HG03060 (cell line): ENCODE results near the gene VSTM2B.

Experiments used
- ATAC-seq: cut with Tn5 transposase; IDR thresholded peaks from one replicate; pipeline ENCODE4 v1.9.1; 2021; ENCODE audit warnings: low read depth, moderate number of reproducible peaks; ENCODE audit not compliant: unreplicated experiment

VSTM2B gene

DNA sequence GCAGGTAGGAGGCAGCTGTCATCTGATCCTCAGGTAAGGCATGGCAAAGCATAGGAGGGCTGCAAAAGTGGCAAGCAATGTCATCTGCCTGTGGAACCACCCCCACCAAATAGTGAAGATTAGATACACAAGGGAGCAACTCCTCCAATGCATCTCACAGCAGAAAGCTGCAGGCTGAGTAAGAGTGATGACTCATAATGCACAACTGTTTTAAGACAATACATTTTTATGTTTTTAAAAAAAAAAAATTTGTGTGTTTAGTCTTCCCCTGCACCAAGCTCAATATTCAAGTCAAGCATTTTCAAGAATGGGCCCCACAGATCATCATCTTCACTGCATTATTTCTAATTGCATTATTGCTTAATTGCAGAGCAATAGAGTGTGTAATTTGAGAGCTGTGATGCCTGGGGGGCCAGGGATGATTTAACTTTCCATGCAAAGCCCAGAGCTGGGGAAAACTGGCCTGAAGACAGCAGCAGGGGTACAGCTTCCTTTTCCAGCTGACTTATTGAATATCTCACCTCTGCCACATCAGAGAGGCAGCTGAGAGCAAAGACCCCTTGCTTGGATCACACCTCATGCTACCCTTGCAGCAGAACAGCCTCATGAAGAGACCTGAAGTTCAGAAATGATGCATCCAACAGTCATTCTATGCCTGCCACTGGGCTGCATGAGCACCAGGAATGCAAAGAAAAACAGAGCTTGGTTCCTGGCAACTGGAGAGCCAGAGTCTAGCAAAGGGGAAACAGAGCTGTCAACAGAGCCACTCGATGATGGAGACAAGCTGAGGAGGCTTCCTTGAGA, 57.6 kb downstream of the VSTM2B start:
- no peak for ATAC-seq

DNA sequence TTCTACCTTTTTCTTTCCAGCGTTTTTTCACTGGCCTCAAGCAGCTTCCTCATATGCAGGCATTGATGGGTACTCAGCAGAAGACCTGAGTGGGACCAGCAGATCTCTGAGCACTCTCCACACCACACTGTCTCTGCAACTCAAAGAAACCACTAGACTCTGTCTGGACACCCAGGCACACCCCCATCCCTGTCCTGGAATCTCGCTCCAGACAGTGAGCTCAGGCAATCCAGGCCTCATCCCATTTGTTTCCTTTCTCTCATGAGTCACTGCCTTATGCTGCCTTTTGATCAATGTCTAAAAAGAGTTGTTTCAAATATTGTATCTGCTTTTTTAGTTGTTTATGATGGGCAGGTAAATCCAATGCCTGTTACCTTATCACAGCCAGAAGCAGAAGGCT, 60.6 kb downstream of the VSTM2B start:
- ATAC-seq: no peak

DNA sequence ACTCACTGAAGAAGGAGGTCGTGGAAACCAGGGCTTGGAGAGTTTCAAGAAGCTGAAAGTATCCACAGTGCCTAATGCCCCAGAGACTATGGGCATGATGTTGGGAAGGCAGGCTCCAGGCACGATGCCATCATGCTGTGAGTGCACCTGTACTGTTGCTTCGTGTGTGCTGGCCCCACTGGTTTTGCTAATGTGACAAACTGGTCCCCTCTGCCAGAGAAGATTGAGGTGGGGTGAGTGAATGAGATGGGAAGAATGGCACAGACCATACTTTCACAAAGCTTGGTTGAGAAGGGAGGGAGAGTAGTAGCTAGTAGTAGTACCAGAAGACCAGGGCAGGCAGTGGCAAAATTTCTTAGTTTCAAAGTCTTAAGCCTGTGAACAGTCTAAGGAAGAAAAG, 61.3 kb downstream of the VSTM2B start:
- ATAC-seq: no peak

DNA sequence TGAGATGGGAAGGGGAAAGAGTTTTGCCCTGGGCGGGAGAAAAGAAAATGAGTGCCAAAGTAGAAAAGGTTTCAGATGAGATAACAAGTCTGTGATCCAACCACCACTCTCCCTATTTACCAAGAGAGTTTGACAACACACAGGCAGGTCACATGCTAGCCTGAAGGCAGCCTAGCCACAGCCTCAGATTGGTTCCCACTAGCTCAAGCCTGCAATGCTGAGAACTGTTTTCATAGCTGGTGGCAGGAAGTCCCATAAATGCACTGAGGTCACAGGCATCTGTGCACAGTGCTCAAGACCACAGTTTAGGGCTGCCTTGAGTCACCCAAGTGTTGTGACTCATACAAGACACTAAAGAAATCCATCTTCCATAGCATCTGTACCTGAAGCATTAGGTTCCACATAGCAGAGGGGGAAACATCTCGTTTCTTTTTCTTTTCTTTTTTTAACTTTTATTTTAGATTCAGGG, 61.8 kb downstream of the VSTM2B start:
- ATAC-seq: peak; percentile 95

- no peak for ATAC-seq
Measured at GRCh38 chr19:29588095-29588494, 62.3 kb downstream of the VSTM2B start.

DNA sequence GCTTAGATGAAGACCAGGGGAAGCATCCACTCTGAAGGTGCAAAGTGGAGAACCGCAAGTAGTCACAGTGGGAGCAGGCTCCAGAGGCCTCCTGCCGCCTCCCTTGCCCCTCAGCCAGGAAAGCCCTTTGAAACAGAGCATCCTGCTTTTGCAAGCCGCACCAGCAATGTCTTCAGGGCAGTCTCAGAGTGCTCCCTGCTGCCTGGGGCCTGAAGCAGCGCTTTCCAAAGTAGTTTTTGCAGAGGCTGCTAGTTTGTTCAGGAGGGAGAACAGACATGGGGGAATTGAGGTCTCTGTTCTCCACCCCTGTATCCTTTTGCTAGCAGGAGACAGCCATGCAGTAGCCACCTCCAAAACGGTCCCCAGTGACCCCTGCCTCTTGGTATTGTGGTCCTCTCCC, 64.5 kb downstream of the VSTM2B start:
- ATAC-seq: no peak

DNA sequence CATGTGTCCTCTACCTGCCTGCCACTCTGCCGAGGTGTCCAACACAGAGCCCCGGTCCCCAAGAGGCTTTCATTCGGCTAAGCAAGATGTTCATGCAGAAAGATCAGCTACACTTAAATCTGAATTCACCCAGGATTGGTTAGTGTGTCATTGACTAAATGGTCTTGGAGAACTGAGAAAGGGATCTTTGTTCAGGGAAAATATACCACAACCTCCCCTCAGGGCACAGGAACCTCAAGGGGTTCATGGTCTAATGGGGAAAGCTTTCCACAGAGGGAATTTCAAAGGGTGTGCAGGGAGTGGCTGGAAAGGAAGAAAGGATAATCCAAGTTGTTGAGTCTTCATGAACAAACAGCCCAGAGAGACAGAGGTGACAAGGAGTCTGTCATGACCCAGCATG, 65.9 kb downstream of the VSTM2B start:
- ATAC-seq: no peak

GRCh38 chr19:29593869-29594268, 68.1 kb downstream of the VSTM2B start:
- no peak for ATAC-seq

DNA sequence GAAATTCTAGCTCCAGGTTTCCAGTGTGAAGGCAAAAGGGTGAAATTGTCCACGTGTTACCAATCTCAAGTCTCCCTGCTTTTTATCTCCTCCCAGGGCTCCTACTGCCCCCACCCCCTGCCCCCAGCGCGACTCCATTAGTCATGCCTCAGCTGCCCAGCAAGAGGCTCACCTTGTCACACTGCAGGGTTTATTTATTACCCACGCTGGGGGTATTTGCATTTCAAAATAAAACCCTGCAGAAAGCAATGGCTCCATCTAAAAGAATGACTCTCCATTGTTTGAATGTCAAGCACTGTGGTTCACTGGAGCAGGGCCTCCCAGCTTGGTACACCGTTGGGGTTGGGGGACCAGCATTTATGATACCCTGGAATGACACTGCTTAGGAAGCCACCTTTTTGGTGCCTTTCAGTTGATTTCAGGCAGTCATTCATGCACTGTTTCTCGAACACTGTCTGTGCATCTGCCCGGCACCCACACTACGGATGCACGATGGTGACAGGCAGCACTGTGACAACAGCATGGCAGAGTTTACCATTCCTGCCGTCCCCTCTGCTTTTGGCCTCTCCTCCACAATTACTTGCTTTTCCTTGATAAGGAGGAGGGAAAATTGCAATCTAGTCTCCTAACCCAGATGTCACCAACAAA, 70.4 kb downstream of the VSTM2B start:
- no peak for ATAC-seq

DNA sequence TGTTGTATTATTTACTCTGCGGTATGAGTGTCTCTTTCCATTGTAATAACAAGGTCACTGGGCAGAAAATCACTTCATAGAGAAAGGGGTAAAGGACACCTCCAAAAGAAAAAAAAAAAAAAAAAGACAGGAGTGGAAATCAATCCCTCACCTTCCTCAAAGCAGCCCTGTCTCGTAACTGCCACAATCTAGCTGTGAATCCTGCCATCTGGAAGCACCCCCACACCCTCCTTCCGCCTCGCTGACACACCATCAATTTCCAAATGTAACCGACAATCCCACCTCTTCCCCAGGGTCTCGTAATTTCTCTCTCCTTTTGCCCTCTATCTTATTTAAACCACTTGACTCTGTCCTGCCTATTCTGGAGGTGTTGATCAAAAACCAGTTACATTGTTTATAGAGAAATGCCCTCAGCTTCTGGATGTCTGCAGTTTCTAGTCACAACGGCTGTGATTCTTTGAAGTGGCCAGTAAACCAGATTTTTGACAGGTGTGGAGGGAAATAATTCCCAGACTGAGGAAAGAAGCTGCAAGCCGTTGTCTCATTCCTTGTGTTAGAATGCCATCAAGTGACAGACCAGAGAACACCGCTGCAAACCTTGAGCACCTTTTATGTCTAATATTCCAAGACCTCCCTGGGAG, 71.2 kb downstream of the VSTM2B start:
- no peak for ATAC-seq

- no peak for ATAC-seq
Measured at GRCh38 chr19:29598036-29598435, 72.2 kb downstream of the VSTM2B start.

GRCh38 chr19:29598496-29598895, 72.7 kb downstream of the VSTM2B start:
- ATAC-seq: no peak

DNA sequence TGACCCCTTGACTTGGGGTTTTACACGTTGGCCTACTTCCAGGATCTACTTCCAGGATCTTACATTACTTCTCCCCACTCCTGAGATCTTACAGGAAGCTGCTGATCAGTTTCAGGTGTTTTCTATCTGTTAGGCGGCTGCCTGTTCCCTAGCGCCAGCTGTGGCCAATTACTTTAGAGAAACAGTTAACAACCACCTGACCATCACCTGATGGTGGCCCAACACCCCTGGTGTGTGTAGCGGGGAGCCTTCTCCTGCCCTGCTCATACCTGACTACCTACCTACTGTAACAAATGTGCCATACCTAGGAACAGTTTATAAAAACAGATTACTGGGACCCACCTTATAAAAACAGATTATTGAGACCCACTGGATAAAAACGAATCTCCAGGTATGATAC, 77.5 kb downstream of the VSTM2B start:
- ATAC-seq: no peak

DNA sequence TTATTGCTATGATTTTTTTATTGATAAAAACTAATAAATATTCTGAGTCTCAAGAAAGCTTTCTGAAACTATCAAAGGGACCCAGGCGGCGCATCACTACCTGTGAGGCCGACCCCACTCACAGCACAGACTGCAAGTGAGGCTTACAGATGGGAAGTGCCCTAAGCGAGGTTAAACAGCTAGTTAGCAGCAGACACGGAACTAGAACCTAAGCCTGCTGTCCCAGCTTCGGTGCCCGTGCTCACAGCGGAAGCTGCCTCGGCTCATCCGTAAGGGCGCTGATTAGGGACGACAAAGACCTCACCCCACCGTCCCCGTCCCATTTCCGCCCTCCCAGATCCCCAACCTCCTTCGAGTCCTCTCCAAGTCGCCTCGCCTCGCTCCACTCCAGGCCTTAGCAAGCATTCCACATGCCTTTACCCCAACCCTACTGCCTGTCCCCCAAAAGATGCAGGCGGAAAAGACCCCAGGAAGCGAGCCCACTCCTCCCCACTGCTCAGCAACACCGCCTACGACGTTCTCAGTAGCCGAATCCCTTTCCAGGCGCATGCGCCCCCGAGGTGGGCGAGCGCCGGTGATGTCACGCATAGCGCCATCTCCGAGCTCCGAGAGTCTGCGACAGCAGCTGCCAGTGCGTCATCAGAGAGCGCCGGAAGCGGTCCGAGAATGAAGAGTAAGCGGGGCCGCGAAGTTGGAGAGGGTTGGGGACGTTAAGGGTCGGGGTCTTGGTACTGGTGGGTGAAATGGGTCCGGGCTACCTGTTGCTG, 80.0 kb downstream of the VSTM2B start, which contains the start of gene POP4:
Gene POP4 (plus strand): TSS at position 631 of the 767 bp plus-strand sequence. CDS start 36 bp downstream, at position 667.
- ATAC-seq: peak; percentile 42

- no peak for ATAC-seq
Measured at GRCh38 chr19:29606420-29606747, 80.6 kb downstream of the VSTM2B start.

GRCh38 chr19:29609636-29610035, 83.8 kb downstream of the VSTM2B start:
- no peak for ATAC-seq

- ATAC-seq: no peak
Measured at GRCh38 chr19:29610213-29610573, 84.4 kb downstream of the VSTM2B start.

DNA sequence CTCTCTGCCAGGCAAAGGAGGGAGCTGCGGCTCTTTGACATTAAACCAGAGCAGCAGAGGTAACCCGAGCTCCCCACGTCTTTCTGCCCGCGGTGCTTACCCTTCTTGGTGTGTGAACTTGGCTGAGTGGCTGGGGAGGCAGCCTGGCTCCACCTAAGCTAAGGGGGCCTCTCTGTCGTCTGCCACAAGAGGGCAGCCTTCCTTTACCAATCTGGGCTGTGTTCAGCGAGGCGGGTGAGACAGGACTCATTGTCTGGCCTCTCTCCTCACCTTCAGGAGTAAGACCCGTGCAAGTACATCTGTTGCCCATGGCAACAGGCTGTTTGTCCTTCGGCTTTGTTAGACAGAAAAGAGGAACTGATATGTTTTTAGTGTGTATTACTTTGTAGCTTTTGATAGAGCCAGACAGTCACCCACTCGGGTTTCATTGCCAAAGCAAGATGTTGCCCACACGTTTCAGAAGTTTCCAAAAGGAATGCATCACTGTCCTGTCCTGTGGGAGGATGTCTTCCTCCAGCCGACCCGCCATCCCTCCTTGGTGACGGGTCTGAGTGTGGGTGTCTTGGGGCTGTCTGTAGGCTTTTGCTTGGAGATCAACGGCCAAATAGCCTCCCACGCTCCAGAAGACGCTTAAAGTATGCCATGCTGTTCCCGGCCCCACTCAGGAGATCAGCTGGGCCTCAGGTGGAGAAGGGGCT, 84.9 kb downstream of the VSTM2B start:
- peak; percentile 88 for ATAC-seq

- no peak for ATAC-seq
Measured at GRCh38 chr19:29612121-29612520, 86.3 kb downstream of the VSTM2B start.
